GM12878 (cell line): Measurements from ENCODE around the gene NT5M. TPM values are rescaled to one million over a fixed set of nuclear protein-coding genes. Genes with fewer than 3 reads are reported as not detected.

ENCODE experiments used
- ASH2L ChIP-seq: fragments of 300-600, 200-600 bp; sonication (generic); IDR thresholded peaks from 2 replicates; pipeline ENCODE4 v1.6.1; 2017; ENCODE audit warnings: low read depth, mild to moderate bottlenecking, borderline replicate concordance
- CBX3 ChIP-seq: fragments of 200-600 bp; sonication (generic); IDR thresholded peaks from 2 replicates; pipeline ENCODE4 v1.6.1; 2016; ENCODE audit warnings: low read depth, borderline replicate concordance
- E2F4 ChIP-seq: IDR thresholded peaks from 2 replicates; pipeline ENCODE4 v1.6.1; 2012; ENCODE audit warnings: low read depth, low read length, improper control_type of control experiment
- EP300 ChIP-seq, 2 experiments: fragments of 150-350 bp in 1 of 2; IDR thresholded peaks; 2 replicates each; pipeline ENCODE4 v1.6.1; 2011 to 2012; ENCODE audit warnings: low read depth in 2 of 2, low read length in 2 of 2, borderline replicate concordance in 1 of 2, improper control_type of control experiment in 1 of 2, inconsistent platforms in 1 of 2; ENCODE audit not compliant: control insufficient read depth in 1 of 2
- HDAC2 ChIP-seq: fragments of 200-600 bp; sonication (generic); IDR thresholded peaks from 2 replicates; pipeline ENCODE4 v1.6.1; 2017
- HDAC6 ChIP-seq: fragments of 200-600 bp; sonication (generic); IDR thresholded peaks from one replicate; pipeline ENCODE4 v1.8.0; 2017; ENCODE audit warnings: antibody characterized with exemption; ENCODE audit not compliant: unreplicated experiment
- polyA plus RNA-seq, 11 experiments: library from polyadenylated mRNA; depleted of rRNA in 4 of 11; unstranded in 6 of 11; stranded (reverse) in 5 of 11; fragments of >200 nt; fragmentation: Nextera tagmentation in 4 of 11; fragmentation: Illumina TruSeq in 1 of 11; extraction: Ambion mirVana in 4 of 11; extraction: Trizol in 1 of 11; gene quantifications; 1 replicate in 1 of 11; 2 replicates in 10 of 11; pipeline versions ENCODE4 v1.2.1 to v1.2.3, GENCODE V29; 2011 to 2016; ENCODE audit warnings: inconsistent platforms in 2 of 11, missing spikeins in 2 of 11, low read depth in 1 of 11
- total RNA-seq, 4 experiments: library from RNA; depleted of rRNA in 3 of 4; stranded (reverse); fragments of >200 nt in 3 of 4; fragmentation: Illumina TruSeq in 1 of 4; extraction: Trizol in 1 of 4; gene quantifications; 2 replicates each; pipeline versions ENCODE4 v1.2.1 to v1.2.3, GENCODE V29; 2013 to 2021
- TF ChIP-seq, protein P1 (sequence below): fragments of 450-650 bp; IDR thresholded peaks from 2 replicates; pipeline ENCODE4 v1.6.1; 2017; ENCODE audit warnings: mild to moderate bottlenecking
- TF ChIP-seq, protein P2 (sequence below): fragments of 450-650 bp; formaldehyde crosslinking; IDR thresholded peaks from 2 replicates; pipeline ENCODE4 v1.4.0; 2022; ENCODE audit warnings: mild to moderate bottlenecking, moderate library complexity

Gene NT5M
- total and polyA plus RNA-seq, 10 of the 15 experiments (the other 5 are each of a cell fraction or from before 2014, with no cell fraction given), result 0.18 to 14.1 (median 2.9) TPM

DNA sequence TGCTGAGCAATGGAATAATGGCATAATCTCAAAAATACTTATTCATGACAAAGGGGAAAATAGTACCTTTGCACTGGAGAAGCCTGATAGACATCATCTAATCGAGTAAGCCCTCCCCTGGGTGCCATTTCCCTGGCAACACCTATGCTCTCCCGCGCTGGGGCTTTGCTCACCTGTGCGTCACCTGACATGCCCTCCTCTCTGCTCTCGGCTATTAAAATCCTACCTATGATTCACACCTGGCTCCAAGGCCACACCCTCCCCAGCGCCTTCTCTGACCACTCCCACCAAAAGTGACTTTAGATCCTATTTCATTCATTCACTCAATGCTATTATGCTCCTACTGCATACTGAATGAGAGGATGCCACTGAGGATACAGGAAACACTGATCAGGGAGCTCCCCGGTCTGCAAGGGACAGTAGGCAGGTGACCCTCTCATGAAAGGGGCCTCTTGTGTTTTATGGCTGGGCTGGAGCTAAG is 83.9 kb downstream of the NT5M start (continued):
- TF ChIP-seq, protein P1, sequence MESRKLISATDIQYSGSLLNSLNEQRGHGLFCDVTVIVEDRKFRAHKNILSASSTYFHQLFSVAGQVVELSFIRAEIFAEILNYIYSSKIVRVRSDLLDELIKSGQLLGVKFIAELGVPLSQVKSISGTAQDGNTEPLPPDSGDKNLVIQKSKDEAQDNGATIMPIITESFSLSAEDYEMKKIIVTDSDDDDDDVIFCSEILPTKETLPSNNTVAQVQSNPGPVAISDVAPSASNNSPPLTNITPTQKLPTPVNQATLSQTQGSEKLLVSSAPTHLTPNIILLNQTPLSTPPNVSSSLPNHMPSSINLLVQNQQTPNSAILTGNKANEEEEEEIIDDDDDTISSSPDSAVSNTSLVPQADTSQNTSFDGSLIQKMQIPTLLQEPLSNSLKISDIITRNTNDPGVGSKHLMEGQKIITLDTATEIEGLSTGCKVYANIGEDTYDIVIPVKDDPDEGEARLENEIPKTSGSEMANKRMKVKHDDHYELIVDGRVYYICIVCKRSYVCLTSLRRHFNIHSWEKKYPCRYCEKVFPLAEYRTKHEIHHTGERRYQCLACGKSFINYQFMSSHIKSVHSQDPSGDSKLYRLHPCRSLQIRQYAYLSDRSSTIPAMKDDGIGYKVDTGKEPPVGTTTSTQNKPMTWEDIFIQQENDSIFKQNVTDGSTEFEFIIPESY, result no peak
- TF ChIP-seq EP300 (IDR thresholded peaks at IDR 0.05; ENCODE audit: borderline replicate concordance in 1 of 2, control insufficient read depth in 1 of 2, low read depth in 2 of 2, low read length in 2 of 2) (no peak), ASH2L (no peak), CBX3 (no peak), HDAC6 (no peak), HDAC2 (no peak), E2F4 (no peak)
- TF ChIP-seq, protein P2, sequence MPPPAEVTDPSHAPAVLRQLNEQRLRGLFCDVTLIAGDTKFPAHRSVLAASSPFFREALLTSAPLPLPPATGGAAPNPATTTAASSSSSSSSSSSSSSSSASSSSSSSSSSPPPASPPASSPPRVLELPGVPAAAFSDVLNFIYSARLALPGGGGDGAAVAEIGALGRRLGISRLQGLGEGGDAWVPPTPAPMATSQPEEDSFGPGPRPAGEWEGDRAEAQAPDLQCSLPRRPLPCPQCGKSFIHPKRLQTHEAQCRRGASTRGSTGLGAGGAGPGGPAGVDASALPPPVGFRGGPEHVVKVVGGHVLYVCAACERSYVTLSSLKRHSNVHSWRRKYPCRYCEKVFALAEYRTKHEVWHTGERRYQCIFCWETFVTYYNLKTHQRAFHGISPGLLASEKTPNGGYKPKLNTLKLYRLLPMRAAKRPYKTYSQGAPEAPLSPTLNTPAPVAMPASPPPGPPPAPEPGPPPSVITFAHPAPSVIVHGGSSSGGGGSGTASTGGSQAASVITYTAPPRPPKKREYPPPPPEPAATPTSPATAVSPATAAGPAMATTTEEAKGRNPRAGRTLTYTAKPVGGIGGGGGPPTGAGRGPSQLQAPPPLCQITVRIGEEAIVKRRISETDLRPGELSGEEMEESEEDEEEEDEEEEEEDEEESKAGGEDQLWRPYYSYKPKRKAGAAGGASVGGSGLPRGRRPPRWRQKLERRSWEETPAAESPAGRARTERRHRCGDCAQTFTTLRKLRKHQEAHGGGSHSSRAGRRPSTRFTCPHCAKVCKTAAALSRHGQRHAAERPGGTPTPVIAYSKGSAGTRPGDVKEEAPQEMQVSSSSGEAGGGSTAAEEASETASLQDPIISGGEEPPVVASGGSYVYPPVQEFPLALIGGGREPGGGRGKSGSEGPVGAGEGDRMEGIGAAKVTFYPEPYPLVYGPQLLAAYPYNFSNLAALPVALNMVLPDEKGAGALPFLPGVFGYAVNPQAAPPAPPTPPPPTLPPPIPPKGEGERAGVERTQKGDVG (CRISPR knock-in tag), result no peak
